Measurements from ENCODE around the gene C22orf23.

Gene C22orf23

DNA sequence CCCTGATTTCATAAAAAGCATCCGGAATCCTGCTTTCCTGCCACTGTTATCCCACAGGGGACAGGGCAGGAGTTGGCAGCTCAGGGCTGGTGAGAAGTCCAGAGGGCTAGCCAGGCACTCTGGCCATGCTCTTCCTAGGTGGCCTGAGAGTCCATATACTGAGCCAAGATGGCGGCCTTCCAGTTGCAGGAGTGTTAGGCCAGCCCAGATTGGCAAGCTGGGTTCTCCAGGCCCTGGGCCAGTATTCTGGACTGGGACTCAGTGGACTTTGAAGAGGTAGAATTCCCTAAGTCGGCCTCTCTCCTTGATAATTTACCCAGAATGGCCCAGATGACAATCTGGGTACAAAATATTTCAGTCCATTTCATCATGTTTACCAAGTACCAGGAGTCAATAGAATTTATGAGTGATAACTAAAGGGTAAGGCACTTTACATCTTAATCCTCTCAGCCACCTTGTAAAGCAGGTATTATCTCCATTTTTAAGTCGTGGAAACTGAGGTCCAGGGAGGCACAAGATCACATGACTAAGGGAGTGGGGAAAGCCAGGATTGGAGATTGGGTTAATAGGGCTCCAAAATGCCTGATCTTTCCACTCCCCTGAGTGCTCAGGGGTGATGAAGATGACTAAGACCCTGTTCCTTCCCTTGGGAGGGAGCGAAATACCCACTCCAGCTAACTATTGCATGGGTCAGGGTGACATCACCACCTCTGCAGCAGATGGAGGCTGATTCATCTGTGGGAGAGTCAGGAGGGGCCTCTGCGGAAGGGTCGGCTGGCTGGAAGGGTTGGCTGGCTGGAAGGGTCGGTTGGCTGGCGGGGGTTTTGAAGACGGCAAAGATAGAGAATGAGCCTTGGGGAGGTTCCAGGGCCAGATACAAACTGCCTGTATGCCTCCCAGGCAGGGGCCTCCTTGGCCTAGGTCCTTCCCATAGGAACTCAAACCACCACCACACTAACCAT is 48.5 kb downstream of the C22orf23 start:
- FAIRE-seq, result peak; percentile 99
- DNase-seq (ENCODE audit: low spot score), result peak; percentile 97

DNA sequence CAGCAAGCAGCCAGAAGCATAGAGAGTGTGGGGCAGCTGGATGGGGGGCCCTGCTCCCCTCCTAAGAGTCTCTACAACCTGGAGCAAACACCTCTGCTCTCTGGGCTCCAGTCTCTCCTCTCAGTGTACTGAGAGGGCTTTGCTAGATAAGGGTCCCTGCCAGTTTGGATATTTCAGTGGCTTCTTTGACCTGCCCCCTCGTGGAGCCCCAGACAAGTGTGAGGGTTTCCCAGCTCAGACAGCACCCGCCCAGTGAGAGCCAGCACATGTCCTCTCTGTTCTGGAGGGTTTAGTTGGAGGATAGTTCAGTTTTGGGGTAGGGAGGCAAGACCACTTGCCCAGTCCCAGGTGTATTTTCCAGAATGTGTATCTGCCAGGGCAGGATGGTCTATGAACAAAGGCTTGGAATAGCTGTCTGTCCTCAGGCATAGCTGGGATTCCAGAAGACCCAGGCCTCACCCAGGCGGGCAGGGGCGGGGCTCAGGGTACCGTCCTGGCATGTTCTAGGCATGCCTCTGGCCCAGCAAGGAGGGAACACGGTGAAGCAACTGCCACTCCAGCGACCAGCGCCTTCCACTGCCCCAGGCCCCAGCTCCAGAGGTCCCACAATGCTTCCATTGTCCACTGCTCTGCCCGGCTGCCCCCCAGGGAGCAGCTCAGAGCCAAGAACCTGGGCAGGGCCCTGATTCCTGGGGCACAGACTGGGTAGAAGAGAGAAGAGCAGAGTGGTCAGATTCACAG is 54.8 kb downstream of the C22orf23 start:
- FAIRE-seq, result peak; percentile 5
- peak; percentile 85 for DNase-seq (ENCODE audit: low spot score)

GRCh38 chr22:37897807-37898206 is 55.6 kb downstream of the C22orf23 start:
- DNase-seq (ENCODE audit: low spot score) (no peak), FAIRE-seq (peak; percentile 61)

DNA sequence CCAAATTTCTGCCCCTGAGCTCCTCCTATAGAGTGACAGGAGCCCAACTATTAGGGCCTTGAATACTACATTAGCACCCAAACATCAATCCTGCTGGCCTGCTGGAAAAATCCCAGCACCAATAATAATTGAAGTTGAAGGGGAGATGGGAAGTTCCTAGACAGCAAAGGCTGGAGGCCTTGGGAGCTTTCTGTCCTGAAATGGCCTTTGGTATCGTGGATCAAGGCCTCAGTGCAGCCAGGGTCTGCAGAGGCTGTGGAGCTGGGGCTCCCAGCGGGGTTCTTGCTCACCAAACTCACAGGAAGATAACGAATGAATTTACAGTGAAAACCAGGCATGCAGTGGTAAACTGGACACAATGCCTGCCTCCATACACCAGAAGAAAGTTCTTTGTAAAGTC is 56.5 kb downstream of the C22orf23 start:
- FAIRE-seq (no peak), DNase-seq (ENCODE audit: low spot score) (no peak)

DNA sequence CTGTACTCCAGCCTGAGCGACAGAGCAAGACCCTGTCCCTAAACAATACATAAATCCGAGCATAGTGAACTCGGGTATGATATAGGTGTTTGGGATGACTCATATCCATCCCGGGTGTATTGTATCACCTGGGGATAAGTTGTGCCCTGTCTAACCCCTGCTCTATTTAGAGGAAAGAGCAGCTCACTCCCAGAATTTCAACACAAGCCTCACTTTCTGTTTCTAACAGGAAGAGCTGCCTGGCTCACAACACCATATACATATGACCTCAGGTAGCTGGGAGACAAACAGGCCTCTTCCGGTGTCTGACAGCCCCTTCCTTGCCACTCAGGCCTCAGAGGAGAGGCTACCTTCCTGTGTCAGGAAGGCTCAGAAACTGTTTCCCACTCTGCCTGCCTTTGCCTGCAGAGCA is 57.2 kb downstream of the C22orf23 start:
- DNase-seq (ENCODE audit: low spot score) (no peak), FAIRE-seq (peak; percentile 5)

GRCh38 chr22:37894939-37895670 is 58.3 kb downstream of the C22orf23 start:
- no peak for DNase-seq (ENCODE audit: low spot score)
- FAIRE-seq, result no peak

GRCh38 chr22:37893583-37893983 is 59.8 kb downstream of the C22orf23 start:
- FAIRE-seq (no peak), DNase-seq (ENCODE audit: low spot score) (no peak)

All from urothelium cell line (cell line).